Heart right ventricle (tissue), 16 donors: Measurements from ENCODE around the gene NIPBL. TPM values are rescaled to one million over a fixed set of nuclear protein-coding genes. Genes with fewer than 3 reads are reported as not detected.

Experiments
- ATAC-seq, 8 donors: fragments of 200-7000 bp; cut with Tn5 transposase; one replicate each; pipeline ENCODE4 v1.9.1; 2020; ENCODE audit warnings: mild to moderate bottlenecking in 8 of 8, moderate library complexity in 8 of 8, moderate number of reproducible peaks in 1 of 8
- DNase-seq, 2 donors: peaks; one replicate each; pipeline ENCODE4 v3.0.0-alpha.2; 2020
- H3K27ac ChIP-seq, 10 donors: fragments of 200-600 bp; sonication (generic) in 2 of 10; one replicate each; pipeline versions ENCODE4 v1.5.0 to v1.8.0; 2020 to 2022; ENCODE audit warnings: mild to moderate bottlenecking in 3 of 10
- H3K27me3 ChIP-seq, 7 donors: fragments of 200-600 bp; one replicate each; pipeline ENCODE4 v1.8.0; 2021 to 2022; ENCODE audit warnings: mild to moderate bottlenecking in 2 of 7
- H3K36me3 ChIP-seq, 9 donors: fragments of 200-600 bp; sonication (generic) in 1 of 9; one replicate each; pipeline versions ENCODE4 v1.5.0 to v1.8.0; 2020 to 2022; ENCODE audit warnings: mild to moderate bottlenecking in 2 of 9
- H3K4me1 ChIP-seq, 9 donors: fragments of 200-600 bp; sonication (generic) in 1 of 9; one replicate each; pipeline versions ENCODE4 v1.5.0 to v1.8.0; 2020 to 2022; ENCODE audit warnings: mild to moderate bottlenecking in 4 of 9
- H3K4me3 ChIP-seq, 10 donors: fragments of 200-600 bp; sonication (generic) in 2 of 10; one replicate each; pipeline versions ENCODE4 v1.5.0 to v1.8.0; 2020 to 2022; ENCODE audit warnings: mild to moderate bottlenecking in 7 of 10, moderate library complexity in 2 of 10
- H3K9me3 ChIP-seq, 11 donors: fragments of 200-600 bp in 10 of 11; sonication (generic) in 2 of 11; one replicate each; pipeline versions ENCODE4 v1.5.0 to v1.8.0; 2013 to 2022; ENCODE audit warnings: mild to moderate bottlenecking in 2 of 11, control low read depth in 1 of 11, moderate library complexity in 1 of 11
- CTCF ChIP-seq, 9 donors: fragments of 200-600 bp; sonication (generic) in 2 of 9; IDR thresholded peaks; one replicate each; pipeline versions ENCODE4 v1.5.0 to v1.8.0; 2021 to 2022; ENCODE audit warnings: antibody characterized with exemption in 9 of 9, mild to moderate bottlenecking in 5 of 9, moderate library complexity in 1 of 9
- WGBS, 2 donors: extraction: QIAGEN DNeasy Blood & Tissue Kit; methylation state at CpG; one replicate each; pipeline ENCODE4 v1.1.7; 2013; ENCODE audit warnings: inconsistent platforms in 1 of 2; 5-methylcytosine and 5-hydroxymethylcytosine counted together
- intact Hi-C, 10 donors: fragments of 100-400 bp; cut with DNase I; formaldehyde crosslinking; loops; one replicate each; pipeline versions ENCODE4 v1.11.1 to v1.14.2; 2022
- polyA plus RNA-seq, 2 donors: library from polyadenylated mRNA; stranded (reverse); fragments of 200-250 nt; gene quantifications; one replicate each; pipeline ENCODE4 v1.2.3, GENCODE V29; 2013
- total RNA-seq, 10 donors: library from RNA; stranded (reverse); fragmentation: NEBNext Ultra II Directional in 3 of 10; extraction: Animal tissue kit (Norgen Biotek cat#: 25700) in 3 of 10; gene quantifications; one replicate each; pipeline versions ENCODE4 v1.2.1 to v1.2.4, GENCODE V29; 2021 to 2023
- donor health status: Arrhythmogenic right ventricular cardiomyopathy.
- donor health status: ischemic (EF 13 %, LVEDD 7.1; RV severe dilation, severe dysfunction).
- donor health status: healthy with polysubstance abuse.
- donor health status: DM: no; HTN: yes; CAD: no.
- donor health status: DM: no; HTN: no; CAD: no.
- donor health status: ischemic (EF 25% LVEDD 6.9; RV normal size, moderate dysfunction).
- donor health status: ischemic (EF 25% LVEDD 5.7; RV mildly dilated, moderate dysfunction).
- donor health status: healthy.
- donor health status: DM: yes; HTN: yes; CAD: no.
- donor health status: Ischemic cardiomyopathy.
- donor health status: ischemic (EF 35%, LVEDD 5.7; RV mildly dilated, moderate dysfunction).
- donor health status: nonischemic (EF 11% LVEDD 7.7; RV severe dilation, severe dysfunction).
- donor health status: DM: yes; HTN: yes; CAD: no.
- donor health status: PGD.
- donor health status: ischemic (EF 29% LVEDD 5.4; RV normal size, mild dysfunction).
- donor health status: nonischemic (EF 23%, LVEDD 6.1; RV moderate dilation, normal function).

NIPBL gene
- total and polyA plus RNA-seq, 12 donors, result 9.9 to 52.3 (median 43.3) TPM

GRCh38 chr5:36874465-36874864 is 2.1 kb upstream of the NIPBL start:
- no peak for ATAC-seq
- intact Hi-C loops, result loop anchor here in 6 of 10 donors (5.0 to 10.0 kb wide), 4 partner anchors 70 to 147 kb away; no protein-coding TSS in a partner anchor
- TF ChIP-seq CTCF (IDR thresholded peaks at IDR 0.05), result no peak

GRCh38 chr5:36875051-36875789 is 1.3 kb upstream of the NIPBL start:
- TF ChIP-seq CTCF (IDR thresholded peaks at IDR 0.05), result no peak
- no peaks in the 10 kb centered on the region for H3K9me3 ChIP-seq
- peaks cover 0 to 56% (median 43%) of the 10 kb centered on the region in 9 donors for H3K4me1 ChIP-seq
- no peaks in the 10 kb centered on the region for H3K27me3 ChIP-seq
- WGBS, 2 donors, result 1% methylated on average over 26 of the region's 26 CpGs
- intact Hi-C loops, result loop anchor here in 5 of 10 donors (5.0 to 10.0 kb wide), 3 partner anchors 67 to 132 kb away; no protein-coding TSS in a partner anchor
- ATAC-seq (peak; percentile 18 to 58 (median 33)), DNase-seq (peak; percentile 52)
- peak overlapping the region; percentile 66 to 97 (median 88) for H3K4me3 ChIP-seq
- peaks cover 0 to 17% (median 0%) of the 10 kb centered on the region in 9 donors for H3K36me3 ChIP-seq
- H3K27ac ChIP-seq, result peak overlapping the region; percentile 91 to 99 (median 98)

More at GRCh38 chr5:36874465-36874864, 2.1 kb upstream of the NIPBL start:
- H3K27me3 ChIP-seq, result no peaks in the 10 kb centered on the region
- DNase-seq, result no peak
- H3K36me3 ChIP-seq, result peaks cover 0 to 17% (median 0%) of the 10 kb centered on the region in 9 donors
- 28 to 33% methylated on average over 3 of the region's 3 CpGs for WGBS, 2 donors
- H3K9me3 ChIP-seq, result no peaks in the 10 kb centered on the region
- peak overlapping the region in 7 of 10 donors; percentile 96 to 99 (median 98) for H3K27ac ChIP-seq
- peak overlapping the region in 9 of 10 donors; percentile 66 to 97 (median 88) for H3K4me3 ChIP-seq
- H3K4me1 ChIP-seq, result peaks cover 0 to 51% (median 35%) of the 10 kb centered on the region in 9 donors

- intact Hi-C loops, result loop anchor here in 7 of 10 donors (2.0 to 10.0 kb wide), 4 partner anchors 66 to 131 kb away; no protein-coding TSS in a partner anchor
- Histone ChIP-seq H3K4me3 (peak overlapping the region; percentile 66 to 97 (median 88)), H3K4me1 (peaks cover 0 to 58% (median 49%) of the 10 kb centered on the region in 9 donors), H3K27me3 (no peaks in the 10 kb centered on the region), H3K36me3 (peaks cover 0 to 17% (median 0%) of the 10 kb centered on the region in 9 donors), H3K27ac (peak overlapping the region; percentile 91 to 99 (median 98)), H3K9me3 (no peaks in the 10 kb centered on the region)
- ATAC-seq, result peak; percentile 83 to 92 (median 90)
- peak; percentile 80 to 83 for DNase-seq
- peak; percentile 21 to 81 (median 54) for TF ChIP-seq CTCF (IDR thresholded peaks at IDR 0.05)
- 0 to 1% methylated on average over 47 of the region's 47 CpGs for WGBS, 2 donors
Measured at GRCh38 chr5:36875790-36876298, 725 bp upstream of the NIPBL start.

GRCh38 chr5:36876965-36877666 is 547 bp downstream of the NIPBL start:
- WGBS, 2 donors, result 1% methylated on average over 57 of the region's 57 CpGs
- Histone ChIP-seq H3K9me3 (no peaks in the 10 kb centered on the region), H3K4me1 (peaks cover 0 to 66% (median 58%) of the 10 kb centered on the region in 9 donors), H3K4me3 (peak overlapping the region; percentile 66 to 97 (median 88)), H3K27me3 (no peaks in the 10 kb centered on the region), H3K36me3 (peaks cover 0 to 11% (median 0%) of the 10 kb centered on the region in 9 donors), H3K27ac (peak overlapping the region; percentile 91 to 99 (median 98))
- TF ChIP-seq CTCF (IDR thresholded peaks at IDR 0.05), result no peak
- peak; percentile 46 to 67 for DNase-seq
- intact Hi-C loops, result loop anchor here in 7 of 10 donors (2.0 to 10.0 kb wide), 4 partner anchors 65 to 130 kb away; no protein-coding TSS in a partner anchor
- ATAC-seq, result peak; percentile 31 to 85 (median 65)
